IMR-90 (cell line): ENCODE results near the gene NKAIN2. TPM values are rescaled to one million over a fixed set of nuclear protein-coding genes. Genes with fewer than 3 reads are reported as not detected.

Experiments used
- ATAC-seq: fragments of 200-7000 bp; cut with Tn5 transposase; 2 replicates; pipeline ENCODE4 v1.9.1; 2020; ENCODE audit warnings: low read depth, mild to moderate bottlenecking, moderate library complexity
- BruUV-seq: library from RNA; stranded (reverse); fragments of 400-500 nt; replicated peaks from 2 replicates; lab custom pipeline; 2021; lab: Mats Ljungman, UMichigan
- CTCF ChIA-PET: fragments of 300-600 bp; formaldehyde crosslinking; extraction: SDS; loops from one replicate; lab custom pipeline; 2021; ENCODE audit warnings: antibody characterized with exemption; lab: Yijun Ruan, JAX
- POLR2A ChIA-PET: fragments of 300-600 bp; sonication (Branson Sonifier 250); formaldehyde crosslinking; loops from one replicate; lab custom pipeline; 2022; ENCODE audit warnings: antibody characterized with exemption; ENCODE audit not compliant: unreplicated experiment; lab: Charles Lee
- DNase-seq: peaks from one replicate; pipeline ENCODE4 v3.0.0; 2013
- H2AFZ ChIP-seq: replicated peaks from 2 replicates; pipeline ENCODE3; 2013; ENCODE audit warnings: low read length, mild to moderate bottlenecking; ENCODE audit not compliant: poor library complexity
- H2AK5ac ChIP-seq: 2 replicates; pipeline ENCODE4 v1.6.1; 2013; ENCODE audit warnings: low read depth, low read length, inconsistent platforms
- H2AK9ac ChIP-seq: replicated peaks from 2 replicates; pipeline ENCODE3; 2013; ENCODE audit warnings: mild to moderate bottlenecking, low read depth, low read length, moderate library complexity; ENCODE audit not compliant: poor library complexity
- H2BK120ac ChIP-seq: 2 replicates; pipeline ENCODE4 v1.6.1; 2013; ENCODE audit warnings: low read depth, low read length, inconsistent platforms
- H2BK15ac ChIP-seq: 3 replicates; pipeline ENCODE4 v1.6.1; 2013; ENCODE audit warnings: low read depth, low read length, inconsistent platforms
- H2BK20ac ChIP-seq: 2 replicates; pipeline ENCODE4 v1.6.1; 2013; ENCODE audit warnings: low read depth, mild to moderate bottlenecking, inconsistent platforms, low read length, moderate library complexity
- H2BK5ac ChIP-seq: 2 replicates; pipeline ENCODE4 v1.6.1; 2013; ENCODE audit warnings: mild to moderate bottlenecking, low read depth, low read length, inconsistent platforms; ENCODE audit not compliant: poor library complexity, severe bottlenecking
- H3K14ac ChIP-seq: replicated peaks from 2 replicates; pipeline ENCODE4 v1.6.1; 2013; ENCODE audit warnings: low read depth, low read length, inconsistent platforms
- H3K18ac ChIP-seq: 2 replicates; pipeline ENCODE4 v1.6.1; 2013; ENCODE audit warnings: low read depth, low read length, control low read depth
- H3K23ac ChIP-seq: 2 replicates; pipeline ENCODE4 v1.6.1; 2013; ENCODE audit warnings: low read depth, low read length, inconsistent platforms
- H3K27ac ChIP-seq: 2 replicates; pipeline ENCODE4 v1.5.1; 2013; ENCODE audit warnings: mild to moderate bottlenecking, control low read depth, low read length; ENCODE audit not compliant: insufficient read depth
- H3K27me3 ChIP-seq: 2 replicates; pipeline ENCODE4 v1.6.1; 2013; ENCODE audit warnings: low read length; ENCODE audit not compliant: control insufficient read depth, insufficient read depth
- H3K36me3 ChIP-seq: 2 replicates; pipeline ENCODE4 v1.6.1; 2013; ENCODE audit warnings: low read length, mixed read lengths; ENCODE audit not compliant: control insufficient read depth, insufficient read depth
- H3K4ac ChIP-seq: 2 replicates; pipeline ENCODE4 v1.6.1; 2013; ENCODE audit warnings: low read depth, low read length, inconsistent platforms
- H3K4me1 ChIP-seq: 2 replicates; pipeline ENCODE4 v1.6.1; 2013; ENCODE audit warnings: low read length, mixed read lengths; ENCODE audit not compliant: control insufficient read depth, insufficient read depth
- H3K4me2 ChIP-seq: 2 replicates; pipeline ENCODE4 v1.6.1; 2013; ENCODE audit warnings: low read depth, mild to moderate bottlenecking, control low read depth, low read length, moderate library complexity
- H3K4me3 ChIP-seq: 2 replicates; pipeline ENCODE4 v1.5.1; 2013; ENCODE audit warnings: low read depth, mild to moderate bottlenecking, control low read depth, low read length, moderate library complexity; ENCODE audit not compliant: insufficient read depth
- H3K56ac ChIP-seq: 2 replicates; pipeline ENCODE4 v1.6.1; 2013; ENCODE audit warnings: low read length, inconsistent platforms; ENCODE audit not compliant: insufficient read depth; ENCODE audit errors: extremely low read depth
- H3K79me1 ChIP-seq, 2 experiments: 2 replicates each; pipeline ENCODE4 v1.6.1; 2013; ENCODE audit warnings: low read length in 2 of 2, inconsistent platforms in 1 of 2, low read depth in 1 of 2
- H3K9ac ChIP-seq: 2 replicates; pipeline ENCODE4 v1.6.1; 2013; ENCODE audit warnings: low read depth, low read length, control low read depth
- H3K9me1 ChIP-seq: 2 replicates; pipeline ENCODE4 v1.6.1; 2013; ENCODE audit warnings: low read length, inconsistent platforms; ENCODE audit not compliant: insufficient read depth
- H3K9me3 ChIP-seq: 2 replicates; pipeline ENCODE4 v1.6.1; 2013; ENCODE audit warnings: low read length; ENCODE audit not compliant: control insufficient read depth, insufficient read depth
- H4K20me1 ChIP-seq: 2 replicates; pipeline ENCODE4 v1.6.1; 2013; ENCODE audit warnings: low read length, inconsistent platforms; ENCODE audit not compliant: insufficient read depth
- H4K5ac ChIP-seq: 2 replicates; pipeline ENCODE4 v1.6.1; 2013; ENCODE audit warnings: mild to moderate bottlenecking, low read depth, low read length, control low read depth
- H4K8ac ChIP-seq, 2 experiments: 2 replicates each; pipeline ENCODE4 v1.6.1; 2013; ENCODE audit warnings: low read depth in 2 of 2, low read length in 2 of 2, control low read depth in 1 of 2, inconsistent platforms in 1 of 2
- H4K91ac ChIP-seq: 2 replicates; pipeline ENCODE4 v1.6.1; 2013; ENCODE audit warnings: low read depth, low read length, inconsistent platforms; ENCODE audit not compliant: insufficient read depth
- BHLHE40 ChIP-seq: fragments of 150-350 bp; IDR thresholded peaks from 2 replicates; pipeline ENCODE4 v1.6.1; 2016; ENCODE audit warnings: mild to moderate bottlenecking, low read depth, low read length
- CEBPB ChIP-seq: IDR thresholded peaks from 2 replicates; pipeline ENCODE4 v1.6.1; 2012; ENCODE audit warnings: low read depth, low read length, improper control_type of control experiment
- CHD1 ChIP-seq: IDR thresholded peaks from 2 replicates; pipeline ENCODE4 v1.6.1; 2012; ENCODE audit warnings: low read depth, low read length, improper control_type of control experiment
- CTCF ChIP-seq: conservative IDR thresholded peaks from 2 replicates; pipeline ENCODE4 v1.5.1; 2012; ENCODE audit warnings: mild to moderate bottlenecking, low read depth, low read length, improper control_type of control experiment
- FOS ChIP-seq: fragments of 150-350 bp; IDR thresholded peaks from 2 replicates; pipeline ENCODE4 v1.6.1; 2016; ENCODE audit warnings: low read depth, low read length
- MAFK ChIP-seq: IDR thresholded peaks from 2 replicates; pipeline ENCODE4 v1.6.1; 2012; ENCODE audit warnings: low read depth, low read length, improper control_type of control experiment
- MAZ ChIP-seq: IDR thresholded peaks from 2 replicates; pipeline ENCODE4 v1.6.1; 2012; ENCODE audit warnings: low read depth, mild to moderate bottlenecking, low read length, improper control_type of control experiment, moderate library complexity, borderline replicate concordance
- MXI1 ChIP-seq: IDR thresholded peaks from 2 replicates; pipeline ENCODE4 v1.6.1; 2012; ENCODE audit warnings: low read depth, mild to moderate bottlenecking, low read length, moderate library complexity, borderline replicate concordance
- NFE2L2 ChIP-seq: fragments of 150-350 bp; IDR thresholded peaks from 2 replicates; pipeline ENCODE4 v1.6.1; 2016; ENCODE audit warnings: low read depth, mild to moderate bottlenecking, low read length
- POLR2A ChIP-seq: IDR thresholded peaks from 2 replicates; pipeline ENCODE4 v1.6.1; 2012; ENCODE audit warnings: mild to moderate bottlenecking, low read depth, low read length
- RAD21 ChIP-seq: IDR thresholded peaks from 2 replicates; pipeline ENCODE4 v1.6.1; 2012; ENCODE audit warnings: low read length, improper control_type of control experiment
- RCOR1 ChIP-seq: IDR thresholded peaks from 2 replicates; pipeline ENCODE4 v1.6.1; 2012; ENCODE audit warnings: mild to moderate bottlenecking, low read length, improper control_type of control experiment; ENCODE audit not compliant: insufficient replicate concordance
- RFX5 ChIP-seq: IDR thresholded peaks from 2 replicates; pipeline ENCODE4 v1.8.0; 2012; ENCODE audit warnings: low read depth, mild to moderate bottlenecking, low read length, moderate library complexity
- SMC3 ChIP-seq: fragments of 150-350 bp; IDR thresholded peaks from 2 replicates; pipeline ENCODE4 v1.6.1; 2016; ENCODE audit warnings: low read depth, mild to moderate bottlenecking, antibody characterized with exemption, low read length, moderate library complexity
- USF2 ChIP-seq: fragments of 150-350 bp; IDR thresholded peaks from 2 replicates; pipeline ENCODE4 v1.6.1; 2017; ENCODE audit warnings: mild to moderate bottlenecking, antibody characterized with exemption, low read length, low read depth
- WGBS, 2 experiments: methylation state at CpG; one replicate each; pipeline versions ENCODE4 v1.1.5 to v1.1.7; 2013; ENCODE audit warnings: missing lambda C conversion rate in 2 of 2; ENCODE audit not compliant: insufficient read length in 1 of 2; ENCODE audit errors: extremely low coverage in 2 of 2; 5-methylcytosine and 5-hydroxymethylcytosine counted together
- dilution Hi-C: fragments of 300-500 bp; cut with HindIII; formaldehyde crosslinking; loops from one replicate; pipeline ENCODE4 v1.14.3; 2018; ENCODE audit warnings: low sequenced_read_pairs; ENCODE audit not compliant: unreplicated experiment
- in situ Hi-C: fragments of 300-500 bp; cut with MboI; formaldehyde crosslinking; loops from 3 replicates; pipeline ENCODE4 v1.14.3; 2019; ENCODE audit warnings: low sequenced_read_pairs, inconsistent platforms, mixed read lengths
- intact Hi-C: fragments of 100-400 bp; cut with micrococcal nuclease; formaldehyde crosslinking; loops from 2 replicates; pipeline ENCODE4 v1.10.0; 2022
- polyA plus RNA-seq, 3 experiments: library from polyadenylated mRNA; depleted of rRNA; stranded (reverse); fragments of >200 nt; gene quantifications; 2 replicates each; pipeline ENCODE4 v1.2.3, GENCODE V29; 2012; ENCODE audit warnings: low replicate concordance in 1 of 3
- total RNA-seq: library from RNA; depleted of rRNA; stranded (reverse); fragments of >200 nt; gene quantifications from 2 replicates; pipeline ENCODE4 v1.2.3, GENCODE V29; 2012
- TF ChIP-seq, protein P1 (sequence below): fragments of 150-350 bp; IDR thresholded peaks from 2 replicates; pipeline ENCODE4 v1.6.1; 2016; ENCODE audit warnings: low read depth, mild to moderate bottlenecking, low read length, moderate library complexity, borderline replicate concordance

NKAIN2 gene
- total and polyA plus RNA-seq, 2 of the 4 experiments (the other 2 are of a cell fraction), result not detected

DNA sequence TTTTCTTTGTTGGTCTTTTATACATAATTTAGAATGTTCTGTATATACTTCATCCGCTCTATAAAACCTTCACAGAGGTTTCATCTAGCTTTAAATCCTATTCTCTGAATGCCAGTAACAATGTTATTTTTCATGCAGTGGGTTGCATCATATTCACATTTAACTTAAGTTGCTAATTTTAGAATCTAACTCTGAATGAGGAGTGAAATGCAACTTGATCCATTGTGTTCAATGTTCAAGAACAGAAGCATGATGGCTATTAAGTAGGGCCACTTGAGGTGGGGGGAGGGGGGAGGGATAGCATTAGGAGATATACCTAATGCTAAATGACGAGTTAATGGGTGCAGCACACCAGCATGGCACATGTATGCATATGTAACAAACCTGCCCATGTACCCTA lies 224.5 kb downstream of the NKAIN2 start:
- H3K27ac ChIP-seq, result no peak overlapping the region

More for the DNA sequence above, 224.5 kb downstream of the NKAIN2 start:
- Histone ChIP-seq H4K5ac (no peak overlapping the region), H3K9me3 (no peaks in the 10 kb centered on the region), H3K18ac (no peak overlapping the region), H3K56ac (no peak overlapping the region), H2BK5ac (no peak overlapping the region), H3K4me3 (no peak overlapping the region), H3K9ac (no peak overlapping the region), H2BK120ac (no peak overlapping the region), H4K8ac (no peak overlapping the region), H4K20me1 (no peaks in the 10 kb centered on the region), H3K27me3 (no peaks in the 10 kb centered on the region), H3K9me1 (no peaks in the 10 kb centered on the region), H3K36me3 (no peaks in the 10 kb centered on the region), H2AK9ac (no peak overlapping the region), H2BK15ac (no peak overlapping the region), H2BK20ac (no peak overlapping the region), H3K14ac (no peak overlapping the region), H3K4me1 (no peaks in the 10 kb centered on the region), H3K79me1 (no peaks in the 10 kb centered on the region), H3K4me2 (no peak overlapping the region), H4K91ac (no peak overlapping the region), H3K4ac (no peak overlapping the region), H2AK5ac (no peak overlapping the region), H3K23ac (no peak overlapping the region), H2AFZ (no peak overlapping the region)
- CTCF ChIA-PET, result no interaction called here
- in situ Hi-C loops (no loop called here), intact Hi-C loops (no loop called here), dilution Hi-C loops (no loop called here)
- POLR2A ChIA-PET, result no interaction called here
- ATAC-seq (no peak), DNase-seq (no peak)
- WGBS, 2 experiments, result no CpG with 5 or more reads among the region's 2 CpGs
- BruUV-seq, result no TSS peak
- TF ChIP-seq RFX5 (no peak), RAD21 (no peak), USF2 (no peak), MAZ (no peak), MXI1 (no peak), FOS (no peak), POLR2A (no peak), CHD1 (no peak), SMC3 (no peak), CTCF (no peak), NFE2L2 (no peak), MAFK (no peak), BHLHE40 (no peak), RCOR1 (no peak), CEBPB (no peak)
- TF ChIP-seq, protein P1, sequence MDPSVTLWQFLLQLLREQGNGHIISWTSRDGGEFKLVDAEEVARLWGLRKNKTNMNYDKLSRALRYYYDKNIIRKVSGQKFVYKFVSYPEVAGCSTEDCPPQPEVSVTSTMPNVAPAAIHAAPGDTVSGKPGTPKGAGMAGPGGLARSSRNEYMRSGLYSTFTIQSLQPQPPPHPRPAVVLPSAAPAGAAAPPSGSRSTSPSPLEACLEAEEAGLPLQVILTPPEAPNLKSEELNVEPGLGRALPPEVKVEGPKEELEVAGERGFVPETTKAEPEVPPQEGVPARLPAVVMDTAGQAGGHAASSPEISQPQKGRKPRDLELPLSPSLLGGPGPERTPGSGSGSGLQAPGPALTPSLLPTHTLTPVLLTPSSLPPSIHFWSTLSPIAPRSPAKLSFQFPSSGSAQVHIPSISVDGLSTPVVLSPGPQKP, result no peak
